HEK293T (cell line): ENCODE data around the gene CAST.

ENCODE experiments used
- BHLHE40 ChIP-seq: fragments of 450-650 bp; IDR thresholded peaks from 2 replicates; pipeline ENCODE4 v1.6.1; 2016; ENCODE audit warnings: mild to moderate bottlenecking, moderate library complexity, borderline replicate concordance
- ELF4 ChIP-seq: fragments of 450-650 bp; IDR thresholded peaks from 2 replicates; pipeline ENCODE4 v1.6.1; 2017; ENCODE audit warnings: antibody characterized with exemption
- FOXA1 ChIP-seq: fragments of 450-650 bp; IDR thresholded peaks from 2 replicates; pipeline ENCODE4 v1.6.1; 2016; ENCODE audit warnings: mild to moderate bottlenecking
- FOXM1 ChIP-seq: fragments of 450-650 bp; IDR thresholded peaks from 2 replicates; pipeline ENCODE4 v1.6.1; 2017; ENCODE audit warnings: mild to moderate bottlenecking, borderline replicate concordance
- ZNF384 ChIP-seq: fragments of 450-650 bp; IDR thresholded peaks from 2 replicates; pipeline ENCODE4 v1.6.1; 2016
- TF ChIP-seq, protein P1 (sequence below): fragments of 450-650 bp; IDR thresholded peaks from 2 replicates; pipeline ENCODE4 v1.6.1; 2016

GRCh38 chr5:96808541-96808828, 146.3 kb downstream of the CAST start:
- TF ChIP-seq FOXM1 (no peak), BHLHE40 (no peak), ELF4 (no peak), FOXA1 (no peak), ZNF384 (no peak)
- TF ChIP-seq, protein P1, sequence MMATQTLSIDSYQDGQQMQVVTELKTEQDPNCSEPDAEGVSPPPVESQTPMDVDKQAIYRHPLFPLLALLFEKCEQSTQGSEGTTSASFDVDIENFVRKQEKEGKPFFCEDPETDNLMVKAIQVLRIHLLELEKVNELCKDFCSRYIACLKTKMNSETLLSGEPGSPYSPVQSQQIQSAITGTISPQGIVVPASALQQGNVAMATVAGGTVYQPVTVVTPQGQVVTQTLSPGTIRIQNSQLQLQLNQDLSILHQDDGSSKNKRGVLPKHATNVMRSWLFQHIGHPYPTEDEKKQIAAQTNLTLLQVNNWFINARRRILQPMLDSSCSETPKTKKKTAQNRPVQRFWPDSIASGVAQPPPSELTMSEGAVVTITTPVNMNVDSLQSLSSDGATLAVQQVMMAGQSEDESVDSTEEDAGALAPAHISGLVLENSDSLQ = no peak
